Posterior vena cava (tissue), 2 donors: Measurements from ENCODE around the gene ACR. TPM values are rescaled to one million over a fixed set of nuclear protein-coding genes. Genes with fewer than 3 reads are reported as not detected.

Source experiments
- total RNA-seq, 2 donors: library from RNA; stranded (reverse); fragmentation: NEBNext Ultra II Directional; extraction: Animal tissue kit (Norgen Biotek cat#: 25700); gene quantifications; one replicate each; pipeline ENCODE4 v1.2.1, GENCODE V29; 2021
- donor health status: DM: yes; HTN: yes; CAD: no.
- donor health status: DM: yes; HTN: yes; CAD: no.

Gene ACR
- total RNA-seq, 2 donors from 2014 or later, result 0.65 to 2.6 TPM

Other genes starting within 250 kb of the ACR start
- gene LMF2, start 230.5 kb upstream of the ACR start, total RNA-seq, result 10 to 100 TPM; 39.0 to 53.3 TPM
- gene NCAPH2, start 230.0 kb upstream of the ACR start, total RNA-seq, result 10 to 100 TPM; 32.1 to 32.7 TPM
- gene SCO2, start 212.6 kb upstream of the ACR start, total RNA-seq, result 1 to 10 TPM in 1 of 2 donors, not detected in 1; 2.6 TPM
- 10 to 100 TPM; 52.8 to 63.8 TPM for gene TYMP, start 208.2 kb upstream of the ACR start, total RNA-seq
- gene KLHDC7B, start 192.3 kb upstream of the ACR start, total RNA-seq, result under 1 TPM; 0.14 to 0.28 TPM
- not detected for gene SYCE3, start 175.3 kb upstream of the ACR start, total RNA-seq
- 1 to 10 TPM; 6.0 to 8.1 TPM for gene CPT1B, start 159.8 kb upstream of the ACR start, total RNA-seq
- 10 to 100 TPM; 30.1 to 31.6 TPM for gene CHKB, start 155.4 kb upstream of the ACR start, total RNA-seq
- under 1 TPM; 0.24 to 0.56 TPM for gene MAPK8IP2, start 137.4 kb upstream of the ACR start, total RNA-seq
- gene ARSA, start 110.1 kb upstream of the ACR start, total RNA-seq, result 10 to 100 TPM; 21.8 to 29.4 TPM
- gene SHANK3, start 65.4 kb upstream of the ACR start, total RNA-seq, result 10 to 100 TPM; 24.2 to 34.4 TPM
- gene RABL2B, start 45.4 kb downstream of the ACR start, total RNA-seq, result 10 to 100 TPM; 15.9 to 19.2 TPM